GM21786 (cell line): Measurements from ENCODE around the gene NTM.
A peak's percentile ranks its signal among the peaks of the same experiment; 100 is the strongest.
"Not testable (repeated sequence)": the region's sequence is repeated elsewhere in the genome, so short reads cannot be mapped to it uniquely, and the experiment has no call there.

Source experiments
- ATAC-seq: cut with Tn5 transposase; IDR thresholded peaks from one replicate; pipeline ENCODE4 v1.9.1; 2021; ENCODE audit not compliant: unreplicated experiment

NTM gene

GRCh38 chr11:131491503-131491902, 121.1 kb downstream of the NTM start:
- no peak for ATAC-seq

GRCh38 chr11:131495423-131495822, 125.0 kb downstream of the NTM start:
- no peak for ATAC-seq

- not testable (repeated sequence) for ATAC-seq
These were observed 127.3 kb downstream of the NTM start for GRCh38 chr11:131497686-131498085.

- ATAC-seq: no peak
These were observed 128.3 kb downstream of the NTM start for GRCh38 chr11:131498631-131499160.

GRCh38 chr11:131499199-131499598, 128.8 kb downstream of the NTM start:
- ATAC-seq: no peak

GRCh38 chr11:131503017-131503416, 132.6 kb downstream of the NTM start:
- no peak for ATAC-seq

- no peak for ATAC-seq
These were observed 134.0 kb downstream of the NTM start for GRCh38 chr11:131504199-131504949.

GRCh38 chr11:131506348-131506747, 135.9 kb downstream of the NTM start:
- no peak for ATAC-seq

GRCh38 chr11:131510662-131511061, 140.2 kb downstream of the NTM start:
- ATAC-seq: no peak

GRCh38 chr11:131511794-131512193, 141.4 kb downstream of the NTM start:
- ATAC-seq: peak; percentile 55

- ATAC-seq: no peak
These were observed 141.8 kb downstream of the NTM start for GRCh38 chr11:131512228-131512627.

- ATAC-seq: no peak
These were observed 143.6 kb downstream of the NTM start for GRCh38 chr11:131514062-131514461.

- no peak for ATAC-seq
These were observed 148.0 kb downstream of the NTM start for GRCh38 chr11:131518305-131518838.

- no peak for ATAC-seq
These were observed 152.4 kb downstream of the NTM start for GRCh38 chr11:131522851-131523250.

- ATAC-seq: no peak
These were observed 160.0 kb downstream of the NTM start for GRCh38 chr11:131530407-131530806.

GRCh38 chr11:131533149-131533548, 162.7 kb downstream of the NTM start:
- ATAC-seq: no peak

GRCh38 chr11:131533998-131534397, 163.6 kb downstream of the NTM start:
- no peak for ATAC-seq

- ATAC-seq: no peak
These were observed 164.2 kb downstream of the NTM start for GRCh38 chr11:131534611-131535010.

GRCh38 chr11:131536159-131536558, 165.7 kb downstream of the NTM start:
- ATAC-seq: no peak

- ATAC-seq: no peak
These were observed 166.8 kb downstream of the NTM start for GRCh38 chr11:131537196-131537595.

GRCh38 chr11:131537748-131538147, 167.3 kb downstream of the NTM start:
- no peak for ATAC-seq

GRCh38 chr11:131538322-131538721, 167.9 kb downstream of the NTM start:
- ATAC-seq: no peak

- no peak for ATAC-seq
These were observed 170.3 kb downstream of the NTM start for GRCh38 chr11:131540676-131541075.
